GM12891 (cell line): ENCODE measurements around the gene PHF8.

Experiments
- POU2F2 ChIP-seq: IDR thresholded peaks from 2 replicates; pipeline ENCODE4 v1.6.1; 2011; ENCODE audit warnings: low read depth, mild to moderate bottlenecking, control low read depth, low read length, moderate library complexity
- TAF1 ChIP-seq: IDR thresholded peaks from 2 replicates; pipeline ENCODE4 v1.6.1; 2011; ENCODE audit warnings: low read depth, low read length, control low read depth

- TF ChIP-seq POU2F2 (no peak), TAF1 (no peak)
These were observed 13.9 kb downstream of the PHF8 start for GRCh38 chrX:54030329-54030728.
